Stimulated activated CD4-positive, alpha-beta T cell treated with anti-CD3 and anti-CD28 coated beads, TNF-alpha, amount 100 ng/mL, for 48 hours (primary cell): Measurements from ENCODE around the gene GLRX5.
"Not testable (repeated sequence)": the region's sequence is repeated elsewhere in the genome, so short reads cannot be mapped to it uniquely, and the experiment has no call there.

Experiments
- DNase-seq, 3 donors: peaks; one replicate each; pipeline ENCODE4 v3.0.0-alpha.2; 2020; ENCODE audit warnings: low read depth in 3 of 3

Gene GLRX5

GRCh38 chr14:95557291-95557690, 22.4 kb downstream of the GLRX5 start:
- no peak for DNase-seq

DNA sequence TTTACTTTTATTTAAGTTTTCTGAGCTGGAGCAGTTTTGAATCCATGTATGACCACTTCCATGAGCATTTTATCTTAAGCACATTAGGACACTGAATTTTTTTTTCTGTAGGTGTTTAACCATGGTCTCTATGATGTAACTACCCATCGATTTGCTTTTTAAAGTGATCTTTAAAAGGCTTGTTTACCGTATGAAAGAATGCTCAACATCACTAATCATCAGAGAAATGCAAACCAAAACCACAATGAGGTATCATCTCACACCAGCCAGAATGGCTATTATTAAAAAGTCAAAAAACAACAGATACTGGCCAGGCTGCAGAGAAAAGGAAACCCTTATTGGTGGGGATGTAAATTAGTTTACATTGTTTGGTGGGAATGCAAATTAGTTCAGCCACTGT, 23.0 kb downstream of the GLRX5 start:
- no peak for DNase-seq

DNA sequence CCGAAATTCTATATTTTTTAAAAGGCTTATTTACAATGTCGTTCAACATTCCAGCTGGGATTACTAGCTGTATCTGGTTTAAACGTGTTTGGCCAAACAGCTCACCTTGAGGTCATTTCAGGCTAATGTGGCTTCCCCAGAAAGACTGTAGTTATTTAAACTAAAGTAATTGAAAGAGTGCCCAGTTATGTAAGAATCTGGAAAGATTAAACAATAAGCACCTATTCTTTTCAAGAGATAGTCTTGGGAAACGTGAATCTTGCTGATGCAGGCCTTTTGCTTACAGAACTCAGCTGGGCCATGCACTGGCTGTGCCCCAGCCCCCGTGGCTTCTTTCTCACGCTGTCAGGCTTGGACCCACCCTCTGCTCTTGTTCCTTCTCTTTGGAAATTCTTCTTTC, 24.4 kb downstream of the GLRX5 start:
- DNase-seq, result no peak

- peak; percentile 80 to 88 (median 83) for DNase-seq
Measured at GRCh38 chr14:95561001-95561412, 26.2 kb downstream of the GLRX5 start.

DNA sequence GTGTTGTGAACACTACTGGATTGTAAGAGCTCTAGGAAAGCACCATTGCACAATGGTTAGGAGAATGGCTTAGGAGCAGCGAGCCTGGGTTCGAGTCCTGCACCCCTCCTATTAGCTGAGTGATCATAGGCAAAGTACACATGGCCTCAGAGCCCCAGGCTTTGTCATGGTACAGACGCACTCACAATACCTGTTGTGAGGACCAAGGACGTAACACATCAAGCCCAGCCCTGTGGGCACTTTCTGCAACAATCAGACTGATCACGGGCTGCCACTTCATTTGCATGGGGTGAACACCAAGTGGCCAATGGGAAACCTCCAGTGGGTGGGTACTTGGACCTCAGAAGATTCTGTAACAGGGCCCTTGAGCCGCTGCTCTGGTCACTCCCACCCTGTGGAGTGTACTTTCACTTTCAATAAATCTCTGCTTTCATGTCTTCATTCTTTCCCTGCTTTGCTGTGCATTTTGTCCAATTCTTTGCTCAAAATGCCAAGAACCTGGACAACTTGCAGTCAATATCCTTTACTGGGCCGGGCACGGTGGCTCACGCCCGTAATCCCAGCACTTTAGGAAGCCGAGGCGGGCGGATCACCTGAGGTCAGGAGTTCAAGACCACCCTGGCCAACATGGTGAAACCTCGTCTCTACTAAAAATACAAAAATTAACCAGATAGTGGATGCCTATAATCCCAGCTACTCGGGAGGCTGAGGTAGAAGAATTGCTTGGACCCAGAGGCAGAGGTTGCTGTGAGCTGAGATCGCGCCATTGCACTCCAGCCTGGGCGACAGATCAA, 28.2 kb downstream of the GLRX5 start:
- DNase-seq, result no peak

DNA sequence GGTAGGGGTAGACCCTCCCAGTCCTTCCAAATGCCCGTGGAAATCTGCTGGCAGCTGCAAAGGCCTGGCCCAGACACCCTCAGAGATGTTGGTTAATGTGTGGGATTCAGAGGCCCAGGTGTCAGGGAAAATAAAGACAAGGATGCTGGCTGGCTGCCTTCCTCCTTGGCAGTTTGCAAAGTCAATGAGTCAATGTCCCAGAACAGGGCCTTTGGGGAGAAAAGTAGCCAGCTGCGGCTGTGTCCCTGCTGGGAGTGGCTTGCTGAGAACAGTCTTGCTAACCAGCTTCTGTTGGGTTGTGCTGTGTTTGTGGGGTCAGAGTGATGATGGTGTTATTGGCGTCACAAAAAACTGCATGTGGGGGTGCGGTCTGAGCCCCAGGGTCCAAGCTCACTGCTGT, 29.2 kb downstream of the GLRX5 start:
- no peak for DNase-seq

- no peak for DNase-seq
Measured at GRCh38 chr14:95569440-95569839, 34.6 kb downstream of the GLRX5 start.

DNA sequence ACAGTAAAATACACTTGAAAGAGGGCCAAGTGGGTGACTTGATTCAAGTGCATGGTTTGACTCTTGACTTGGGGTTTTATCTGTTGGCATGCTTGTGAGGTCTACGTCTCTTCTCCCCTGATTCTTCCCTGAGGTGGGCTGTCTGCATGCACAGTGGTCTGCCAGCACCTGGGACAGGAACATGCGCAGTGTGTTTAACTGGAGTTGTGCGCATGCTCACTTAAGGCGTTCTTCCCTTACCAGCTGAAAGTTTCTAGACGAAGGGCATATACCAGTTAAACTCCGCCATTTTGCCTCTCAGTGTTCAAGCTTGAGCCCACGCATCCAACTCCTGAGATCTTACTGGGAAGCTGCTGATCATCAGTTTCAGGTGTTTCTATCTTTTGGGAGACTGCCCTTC, 38.5 kb downstream of the GLRX5 start:
- no peak for DNase-seq

- DNase-seq, result no peak
Measured at GRCh38 chr14:95575840-95576473, 41.1 kb downstream of the GLRX5 start.

DNA sequence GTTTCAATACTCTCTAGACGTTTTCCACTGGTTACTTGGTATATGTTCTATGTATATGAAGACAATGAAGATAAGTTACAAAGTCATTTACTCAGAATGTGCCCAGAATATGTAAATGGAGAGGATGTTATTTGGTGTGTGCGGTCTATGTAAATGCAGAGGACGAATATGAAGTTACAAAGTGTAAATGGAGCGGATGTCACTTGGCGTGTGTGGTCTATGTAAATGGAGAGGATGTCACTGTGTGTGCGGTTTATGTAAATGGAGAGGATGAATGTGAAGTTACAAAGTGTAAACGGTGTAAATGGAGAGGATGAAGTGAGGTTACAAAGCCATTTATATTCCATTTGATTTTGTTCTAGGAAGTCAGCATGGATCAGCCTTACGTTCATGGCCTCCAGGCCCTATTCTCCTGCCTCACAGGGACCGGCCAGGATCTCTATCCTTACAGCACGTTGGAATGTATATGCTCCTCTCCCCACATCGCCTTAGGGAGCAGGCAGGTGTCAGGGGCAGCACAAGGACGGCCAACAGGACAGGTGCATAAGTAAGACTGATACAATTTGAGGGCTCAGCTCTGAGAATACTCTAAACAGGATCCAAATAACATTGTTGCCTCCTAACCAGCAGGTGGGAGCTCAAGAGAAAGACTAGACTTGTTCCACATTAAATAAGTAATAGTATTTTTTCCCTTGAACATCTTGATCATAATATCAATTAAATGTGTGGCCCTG, 42.4 kb downstream of the GLRX5 start:
- no peak for DNase-seq

- no peak for DNase-seq
Measured at GRCh38 chr14:95577870-95578269, 43.0 kb downstream of the GLRX5 start.

DNA sequence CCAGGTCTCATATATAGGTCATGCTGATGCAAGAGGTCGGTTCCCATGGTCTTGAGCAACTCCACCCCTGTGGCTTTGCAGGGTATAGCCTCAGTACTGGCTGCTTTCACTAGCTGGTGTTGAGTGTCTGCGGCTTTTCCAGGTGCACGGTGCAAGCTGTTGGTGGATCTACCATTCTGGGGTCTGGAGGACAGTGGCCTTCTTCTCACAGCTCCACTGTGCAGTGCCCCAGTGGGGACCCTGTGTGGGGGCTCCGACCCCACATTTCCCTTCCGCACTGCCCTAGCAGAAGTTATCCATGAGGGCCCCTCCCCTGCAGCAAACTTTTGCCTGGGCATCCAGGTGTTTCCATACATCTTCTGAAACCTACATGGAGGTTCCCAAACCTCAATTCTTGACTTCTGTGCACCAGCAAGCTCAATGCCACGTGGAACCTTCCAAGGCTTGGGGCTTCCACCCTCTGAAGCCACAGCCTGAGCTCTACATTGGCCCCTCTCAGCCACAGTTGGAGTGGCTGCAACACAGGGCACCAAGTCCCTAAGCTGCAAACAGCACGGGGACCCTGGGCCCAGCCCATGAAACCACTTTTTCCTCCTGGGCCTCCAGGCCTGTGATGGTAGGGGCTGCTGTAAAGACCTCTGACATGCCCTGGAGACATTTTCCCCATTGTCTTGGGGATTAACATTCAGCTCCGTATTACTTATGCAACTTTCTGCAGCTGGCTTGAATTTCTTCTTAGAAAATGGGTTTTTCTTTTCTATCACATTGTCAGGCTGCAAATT, 49.2 kb downstream of the GLRX5 start:
- DNase-seq, result not testable (repeated sequence)

DNA sequence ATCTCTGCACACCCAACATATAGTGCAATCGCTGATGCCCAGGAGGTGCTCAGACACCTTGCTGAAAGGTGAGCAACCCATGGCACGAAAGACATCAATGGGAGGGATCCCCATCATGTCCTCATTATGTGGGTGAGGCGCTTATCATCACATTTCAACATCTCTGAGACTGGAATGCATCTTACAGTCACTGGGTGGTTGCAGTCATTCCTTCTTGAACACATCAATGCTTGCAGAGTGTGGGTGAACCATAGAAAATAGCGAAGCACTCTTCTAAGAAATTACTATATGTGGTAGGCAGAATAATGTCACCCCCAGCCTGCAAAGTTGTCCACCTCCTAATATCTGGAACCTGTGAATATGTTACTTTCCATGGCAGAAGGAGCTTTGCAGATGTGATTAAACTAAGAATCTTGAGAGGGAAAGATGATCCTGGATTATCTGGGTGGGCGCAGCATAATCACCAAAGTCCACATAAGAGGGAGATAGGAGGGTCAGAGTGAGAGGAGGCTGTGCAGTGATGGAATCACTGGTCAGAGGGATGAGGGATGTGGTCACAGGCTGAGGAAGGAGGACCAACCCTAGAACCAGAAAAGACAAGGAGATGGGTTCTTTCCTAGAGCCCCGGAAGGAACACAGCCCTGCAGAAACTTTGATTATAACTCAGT, 51.2 kb downstream of the GLRX5 start:
- DNase-seq, result no peak

- DNase-seq, result not testable (repeated sequence)
Measured at GRCh38 chr14:95591182-95591581, 56.3 kb downstream of the GLRX5 start.
